B cell (primary cell): ENCODE data around the gene TMEM164. TPM values are rescaled to one million over a fixed set of nuclear protein-coding genes. Genes with fewer than 3 reads are reported as not detected.

ENCODE experiments used
- ATAC-seq: fragments of 200-7000 bp; cut with Tn5 transposase; one replicate; pipeline ENCODE4 v1.10.0; 2021; ENCODE audit warnings: low read depth, mild to moderate bottlenecking, moderate number of reproducible peaks, moderate library complexity
- CTCF ChIA-PET: fragments of 350-600 bp; sonication (Branson Sonifier 250); formaldehyde crosslinking; loops from one replicate; lab custom pipeline; 2021; ENCODE audit warnings: antibody characterized with exemption, inconsistent platforms; lab: Charles Lee
- POLR2A ChIA-PET: fragments of 350-600 bp; sonication (Branson Sonifier 250); formaldehyde crosslinking; loops from one replicate; lab custom pipeline; 2021; ENCODE audit warnings: antibody characterized with exemption; lab: Charles Lee
- DNase-seq: peaks from one replicate; pipeline ENCODE4 v3.0.0; 2013
- H2AFZ ChIP-seq: 2 replicates; pipeline ENCODE4 v1.6.1; 2012; ENCODE audit warnings: mild to moderate bottlenecking, low read depth, low read length; ENCODE audit not compliant: insufficient read depth, poor library complexity, severe bottlenecking
- H3K27ac ChIP-seq, 2 donors: 1 replicate in 1 of 2; 2 replicates in 1 of 2; pipeline ENCODE4 v1.5.1; 2012 to 2013; ENCODE audit warnings: low read length in 2 of 2, mild to moderate bottlenecking in 2 of 2, moderate library complexity in 1 of 2
- H3K27me3 ChIP-seq, 4 experiments: fragments of 200-600 bp in 1 of 4; sonication (generic) in 1 of 4; replicated peaks in 1 of 4; 1 replicate in 2 of 4; 2 replicates in 2 of 4; pipeline versions ENCODE4 v1.6.1 to v1.7.0; 2013 to 2016; ENCODE audit warnings: low read length in 3 of 4, mild to moderate bottlenecking in 2 of 4, mixed read lengths in 1 of 4, moderate library complexity in 1 of 4; ENCODE audit not compliant: insufficient read depth in 4 of 4, control insufficient read depth in 3 of 4; ENCODE audit errors: control extremely low read depth in 1 of 4
- H3K36me3 ChIP-seq, 2 experiments: replicated peaks in 1 of 2; 1 replicate in 1 of 2; 2 replicates in 1 of 2; pipeline versions ENCODE4 v1.6.1 to v1.7.1; 2013; ENCODE audit warnings: low read length in 1 of 2; ENCODE audit not compliant: insufficient read depth in 2 of 2, control insufficient read depth in 1 of 2; ENCODE audit errors: control extremely low read depth in 1 of 2, extremely low read depth in 1 of 2
- H3K4me1 ChIP-seq, 2 donors: fragments of 200-600 bp in 1 of 2; sonication (generic) in 1 of 2; 1 replicate in 1 of 2; 2 replicates in 1 of 2; pipeline versions ENCODE4 v1.5.1 to v1.6.1; 2013 to 2017; ENCODE audit warnings: low read length in 2 of 2; ENCODE audit not compliant: control insufficient read depth in 2 of 2, insufficient read depth in 2 of 2
- H3K4me2 ChIP-seq: replicated peaks from 2 replicates; pipeline ENCODE3; 2012; ENCODE audit warnings: mild to moderate bottlenecking, low read depth, low read length; ENCODE audit not compliant: poor library complexity, severe bottlenecking
- H3K4me3 ChIP-seq, 5 experiments: fragments of 200-600 bp in 1 of 5; sonication (generic) in 1 of 5; 1 replicate in 3 of 5; 2 replicates in 2 of 5; pipeline versions ENCODE4 v1.5.1 to v1.7.0; 2011 to 2016; ENCODE audit warnings: low read length in 4 of 5, mild to moderate bottlenecking in 4 of 5, low read depth in 2 of 5, control low read depth in 1 of 5, moderate library complexity in 1 of 5; ENCODE audit not compliant: insufficient read depth in 1 of 5; ENCODE audit errors: control extremely low read depth in 1 of 5, extremely low read depth in 1 of 5
- H3K79me2 ChIP-seq: fragments of 200-600 bp; sonication (generic); one replicate; pipeline ENCODE4 v1.6.0; 2016; ENCODE audit warnings: low read length; ENCODE audit not compliant: control insufficient read depth, insufficient read depth
- H3K9ac ChIP-seq: fragments of 200-600 bp; sonication (generic); 2 replicates; pipeline ENCODE4 v1.6.1; 2017; ENCODE audit warnings: mild to moderate bottlenecking, low read length, moderate library complexity
- H3K9me3 ChIP-seq, 3 donors: one replicate each; pipeline versions ENCODE4 v1.6.1 to v1.7.1; 2013; ENCODE audit warnings: low read length in 2 of 3; ENCODE audit not compliant: control insufficient read depth in 2 of 3, insufficient read depth in 1 of 3; ENCODE audit errors: control extremely low read depth in 1 of 3
- H4K20me1 ChIP-seq: 2 replicates; pipeline ENCODE4 v1.6.0; 2012; ENCODE audit warnings: mild to moderate bottlenecking, low read length; ENCODE audit not compliant: insufficient read depth, control insufficient read depth, poor library complexity, severe bottlenecking
- H3K27ac Mint-ChIP-seq: one replicate; pipeline ENCODE4 v1.8.0; 2021; ENCODE audit warnings: mixed read lengths
- H3K27me3 Mint-ChIP-seq: one replicate; pipeline ENCODE4 v1.8.0; 2021; ENCODE audit warnings: mixed read lengths
- H3K4me1 Mint-ChIP-seq: one replicate; pipeline ENCODE4 v1.8.0; 2021; ENCODE audit warnings: mixed read lengths
- H3K4me3 Mint-ChIP-seq: one replicate; pipeline ENCODE4 v1.8.0; 2021; ENCODE audit warnings: mixed read lengths
- H3K9me3 Mint-ChIP-seq: one replicate; pipeline ENCODE4 v1.8.0; 2022; ENCODE audit warnings: mixed read lengths; ENCODE audit not compliant: insufficient read depth
- EZH2 ChIP-seq: IDR thresholded peaks from 2 replicates; pipeline ENCODE4 v1.6.1; 2012; ENCODE audit warnings: borderline replicate concordance, low read depth, mild to moderate bottlenecking, moderate library complexity, low read length; ENCODE audit not compliant: insufficient read depth, poor library complexity, severe bottlenecking
- WGBS: methylation state at CpG from one replicate; pipeline ENCODE4 v1.1.5; 2013; ENCODE audit warnings: missing lambda C conversion rate; ENCODE audit not compliant: insufficient coverage; 5-methylcytosine and 5-hydroxymethylcytosine counted together
- intact Hi-C: fragments of 100-400 bp; cut with micrococcal nuclease; formaldehyde crosslinking; loops from one replicate; pipeline ENCODE4 v1.10.0; 2022
- polyA plus RNA-seq: library from polyadenylated mRNA; depleted of rRNA; stranded (reverse); fragments of >200 nt; gene quantifications from 2 replicates; pipeline ENCODE4 v1.2.3, GENCODE V29; 2012
- total RNA-seq, 2 donors: library from RNA; stranded (reverse); fragments of 120-200 nt in 1 of 2; gene quantifications; 1 replicate in 1 of 2; 2 replicates in 1 of 2; pipeline versions ENCODE4 v1.2.3 to v1.2.4, GENCODE V29; 2013 to 2022
- TF ChIP-seq, protein P1 (sequence below): fragments of 200-600 bp; IDR thresholded peaks from one replicate; pipeline ENCODE4 v1.8.0; 2022; ENCODE audit warnings: antibody characterized with exemption, mild to moderate bottlenecking

TMEM164 gene
- total and polyA plus RNA-seq, 2 donors (not counting 1 experiment from before 2014, with no cell fraction given), result 9.4 to 26.6 TPM

DNA sequence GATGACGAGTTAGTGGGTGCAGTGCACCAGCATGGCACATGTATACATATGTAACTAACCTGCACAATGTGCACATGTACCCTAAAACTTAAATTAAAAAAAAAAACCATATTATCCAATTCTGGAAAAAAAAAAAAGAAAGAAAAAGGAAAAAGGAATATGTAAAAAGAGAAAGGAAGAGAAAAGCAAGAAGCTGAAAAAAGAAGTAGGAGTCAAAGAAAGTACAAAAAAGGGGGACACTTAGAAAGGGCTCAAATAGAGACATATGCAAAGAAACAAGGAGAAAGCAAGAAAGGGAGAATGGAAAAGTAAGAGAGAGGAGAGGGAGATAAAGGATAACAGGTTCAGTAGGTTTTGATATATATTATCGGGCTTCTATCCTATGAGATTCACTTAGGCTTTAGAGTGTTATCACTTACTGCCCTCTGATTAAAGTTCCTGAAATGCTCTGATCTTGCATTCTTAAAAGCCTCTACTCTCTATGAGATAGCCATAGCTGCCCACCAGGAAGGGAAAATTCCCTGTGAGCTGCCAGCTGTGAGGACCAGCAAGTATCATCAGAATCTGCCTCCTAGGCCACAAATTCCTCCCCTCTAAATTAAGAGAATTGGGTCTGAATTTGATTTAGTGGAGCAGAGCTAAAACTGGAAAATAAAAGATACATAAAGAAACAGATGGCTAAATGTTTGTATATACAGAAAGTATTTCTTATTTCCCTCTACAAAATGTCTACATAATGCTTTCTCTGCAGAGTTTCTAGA, 219.8 kb downstream of the TMEM164 start:
- Histone ChIP-seq H3K27me3 (no peaks in the 10 kb centered on the region), H3K36me3 (no peaks in the 10 kb centered on the region), H3K9ac (no peak overlapping the region), H3K4me3 (no peak overlapping the region), H3K4me2 (no peak overlapping the region), H2AFZ (no peak overlapping the region), H3K79me2 (no peaks in the 10 kb centered on the region), H4K20me1 (no peaks in the 10 kb centered on the region), H3K27ac (no peak overlapping the region), H3K4me1 (peaks cover 0 to under 1% of the 10 kb centered on the region in 2 donors), H3K9me3 (no peaks in the 10 kb centered on the region)
- Mint-ChIP-seq H3K4me1 (peaks cover 10% of the 10 kb centered on the region), H3K27ac (no peak overlapping the region), H3K27me3 (no peaks in the 10 kb centered on the region), H3K9me3 (no peaks in the 10 kb centered on the region), H3K4me3 (no peak overlapping the region)
- intact Hi-C loops, result no loop called here
- CTCF ChIA-PET, result interaction anchor here (0.5 kb wide), 1 partner anchor 33 kb away, joined by 5 read pairs; no protein-coding TSS in a partner anchor
- ATAC-seq, result no peak
- TF ChIP-seq, protein P1, sequence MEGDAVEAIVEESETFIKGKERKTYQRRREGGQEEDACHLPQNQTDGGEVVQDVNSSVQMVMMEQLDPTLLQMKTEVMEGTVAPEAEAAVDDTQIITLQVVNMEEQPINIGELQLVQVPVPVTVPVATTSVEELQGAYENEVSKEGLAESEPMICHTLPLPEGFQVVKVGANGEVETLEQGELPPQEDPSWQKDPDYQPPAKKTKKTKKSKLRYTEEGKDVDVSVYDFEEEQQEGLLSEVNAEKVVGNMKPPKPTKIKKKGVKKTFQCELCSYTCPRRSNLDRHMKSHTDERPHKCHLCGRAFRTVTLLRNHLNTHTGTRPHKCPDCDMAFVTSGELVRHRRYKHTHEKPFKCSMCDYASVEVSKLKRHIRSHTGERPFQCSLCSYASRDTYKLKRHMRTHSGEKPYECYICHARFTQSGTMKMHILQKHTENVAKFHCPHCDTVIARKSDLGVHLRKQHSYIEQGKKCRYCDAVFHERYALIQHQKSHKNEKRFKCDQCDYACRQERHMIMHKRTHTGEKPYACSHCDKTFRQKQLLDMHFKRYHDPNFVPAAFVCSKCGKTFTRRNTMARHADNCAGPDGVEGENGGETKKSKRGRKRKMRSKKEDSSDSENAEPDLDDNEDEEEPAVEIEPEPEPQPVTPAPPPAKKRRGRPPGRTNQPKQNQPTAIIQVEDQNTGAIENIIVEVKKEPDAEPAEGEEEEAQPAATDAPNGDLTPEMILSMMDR, result no peak
- TF ChIP-seq EZH2, result no peak
- no peak for DNase-seq
- POLR2A ChIA-PET, result no interaction called here
- WGBS, result no CpG with 5 or more reads among the region's 2 CpGs

DNA sequence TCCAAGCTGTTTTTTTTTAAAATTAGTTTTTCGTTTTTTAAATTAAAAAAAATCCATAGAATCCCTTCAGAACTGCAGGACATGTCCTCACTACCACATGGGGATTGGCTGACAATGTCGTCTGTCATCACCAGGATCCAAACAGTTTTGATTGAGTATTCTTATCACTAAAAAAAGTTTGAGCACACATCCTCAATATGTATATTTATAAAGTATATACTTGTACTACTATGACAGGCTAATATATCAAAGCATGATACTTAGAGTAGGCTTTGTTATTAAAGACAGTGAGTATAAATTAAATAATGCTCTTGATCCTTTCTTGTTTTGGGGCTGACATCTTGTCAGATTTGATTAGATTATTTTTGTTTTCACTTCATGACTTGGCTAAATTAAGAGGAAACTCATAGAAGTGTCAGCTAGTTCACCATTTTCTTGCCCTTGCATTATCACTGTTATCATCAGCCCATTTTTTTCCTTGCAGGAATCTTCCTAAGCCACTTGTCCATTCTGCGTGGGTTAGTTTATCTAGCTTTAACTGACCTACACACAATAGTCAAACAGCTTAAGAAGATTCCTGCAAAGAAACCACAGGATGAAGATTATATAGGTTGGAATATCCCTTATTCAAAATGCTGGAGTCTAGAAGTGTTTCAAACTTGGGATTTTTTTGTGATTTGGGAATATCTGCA, 222.2 kb downstream of the TMEM164 start:
- no peaks in the 10 kb centered on the region for H3K9me3 Mint-ChIP-seq
- Histone ChIP-seq H3K4me2 (no peak overlapping the region), H3K79me2 (no peaks in the 10 kb centered on the region), H3K4me1 (no peaks in the 10 kb centered on the region), H2AFZ (no peak overlapping the region), H3K9ac (no peak overlapping the region), H3K9me3 (no peaks in the 10 kb centered on the region), H3K27me3 (no peaks in the 10 kb centered on the region), H4K20me1 (no peaks in the 10 kb centered on the region), H3K36me3 (no peaks in the 10 kb centered on the region), H3K4me3 (no peak overlapping the region), H3K27ac (no peak overlapping the region)
- POLR2A ChIA-PET, result no interaction called here
- DNase-seq (no peak), ATAC-seq (no peak)
- no peak overlapping the region for H3K27ac Mint-ChIP-seq
- CTCF ChIA-PET, result no interaction called here
- intact Hi-C loops, result no loop called here
- H3K4me3 Mint-ChIP-seq, result no peak overlapping the region
- no peaks in the 10 kb centered on the region for H3K27me3 Mint-ChIP-seq
- H3K4me1 Mint-ChIP-seq, result peaks cover 15% of the 10 kb centered on the region
- TF ChIP-seq, protein P1, result no peak
- TF ChIP-seq EZH2, result no peak
- WGBS, result no CpG with 5 or more reads among the region's 3 CpGs
